ENCODE results near the gene RBM3. TPM values are rescaled to one million over a fixed set of nuclear protein-coding genes. Genes with fewer than 3 reads are reported as not detected.
"Not testable (repeated sequence)": the region's sequence is repeated elsewhere in the genome, so short reads cannot be mapped to it uniquely, and the experiment has no call there.

The RBM3 gene
- 100 to 1,000 TPM; 199 to 230 TPM for total RNA-seq

- DNase-seq (ENCODE audit: low spot score) (peak; percentile 78), ATAC-seq (ENCODE audit: insufficient number of reproducible peaks, low FRiP score, low read depth) (peak; percentile 95)
- Histone ChIP-seq H3K9me3 (no peaks in the 10 kb centered on the region), H3K36me3 (peaks cover 26% of the 10 kb centered on the region), H3K27me3 (replicated peaks; ENCODE audit: insufficient read depth) (no peaks in the 10 kb centered on the region), H3K4me3 (peak within 1 kb of the TSS; percentile 89), H3K27ac (peak within 1 kb of the TSS; percentile 99), H3K4me1 (ENCODE audit: control insufficient read depth in 1 of 2, low read depth in 2 of 2) (peaks cover 14 to 21% of the 10 kb centered on the region in 2 donors)
- TF ChIP-seq CTCF (IDR thresholded peaks at IDR 0.05), result peak; percentile 37
Observed at GRCh38 chrX:48574270-48575266, at the start of gene RBM3. TSS of gene RBM3 (plus strand) at chrX:48574484. CDS start at chrX:48575181, 697 bp downstream.

DNA sequence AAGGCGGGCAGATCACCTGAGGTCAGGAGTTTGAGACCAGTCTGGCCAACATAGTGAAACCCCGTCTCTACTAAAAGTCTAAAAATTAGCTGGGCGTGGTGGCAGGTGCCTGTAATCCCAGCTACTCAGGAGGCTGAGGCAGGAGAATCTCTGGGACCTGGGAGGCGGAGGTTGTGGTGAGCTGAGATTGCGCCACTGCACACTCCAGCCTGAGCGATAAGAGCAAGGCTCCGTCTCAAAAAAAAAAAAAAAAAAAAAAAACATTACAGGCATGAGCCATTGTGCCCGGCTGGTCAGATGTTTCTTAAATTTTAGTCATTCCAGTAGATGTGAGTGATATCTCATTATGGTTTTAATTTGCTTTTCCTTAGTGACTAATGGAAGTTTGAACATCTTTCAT, 48.4 kb upstream of the RBM3 start:
- not testable (repeated sequence) for H3K27me3 ChIP-seq (replicated peaks; ENCODE audit: insufficient read depth); H3K36me3 ChIP-seq; H3K4me1 ChIP-seq (ENCODE audit: control insufficient read depth in 1 of 2, low read depth in 2 of 2); ATAC-seq (ENCODE audit: insufficient number of reproducible peaks, low FRiP score, low read depth); H3K4me3 ChIP-seq; DNase-seq (ENCODE audit: low spot score); H3K9me3 ChIP-seq; H3K27ac ChIP-seq

- H3K4me3 ChIP-seq, result no peak overlapping the region
- no peaks in the 10 kb centered on the region for H3K9me3 ChIP-seq
- H3K4me1 ChIP-seq (ENCODE audit: control insufficient read depth in 1 of 2, low read depth in 2 of 2), result no peaks in the 10 kb centered on the region
- no peaks in the 10 kb centered on the region for H3K27me3 ChIP-seq (replicated peaks; ENCODE audit: insufficient read depth)
- no peak overlapping the region for H3K27ac ChIP-seq
- H3K36me3 ChIP-seq, result no peaks in the 10 kb centered on the region
- no peak for TF ChIP-seq CTCF (IDR thresholded peaks at IDR 0.05)
- ATAC-seq (ENCODE audit: insufficient number of reproducible peaks, low FRiP score, low read depth) (no peak), DNase-seq (ENCODE audit: low spot score) (no peak)
Observed at GRCh38 chrX:48530736-48531135, 43.5 kb upstream of the RBM3 start.

- Histone ChIP-seq H3K27me3 (replicated peaks; ENCODE audit: insufficient read depth) (no peaks in the 10 kb centered on the region), H3K4me3 (no peak overlapping the region), H3K4me1 (ENCODE audit: control insufficient read depth in 1 of 2, low read depth in 2 of 2) (no peaks in the 10 kb centered on the region), H3K27ac (peak overlapping the region in 1 of 2 donors; percentile 26), H3K36me3 (no peaks in the 10 kb centered on the region), H3K9me3 (no peaks in the 10 kb centered on the region)
- no peak for TF ChIP-seq CTCF (IDR thresholded peaks at IDR 0.05)
- DNase-seq (ENCODE audit: low spot score) (no peak), ATAC-seq (ENCODE audit: insufficient number of reproducible peaks, low FRiP score, low read depth) (no peak)
Observed at GRCh38 chrX:48531358-48531959, 42.8 kb upstream of the RBM3 start.

DNA sequence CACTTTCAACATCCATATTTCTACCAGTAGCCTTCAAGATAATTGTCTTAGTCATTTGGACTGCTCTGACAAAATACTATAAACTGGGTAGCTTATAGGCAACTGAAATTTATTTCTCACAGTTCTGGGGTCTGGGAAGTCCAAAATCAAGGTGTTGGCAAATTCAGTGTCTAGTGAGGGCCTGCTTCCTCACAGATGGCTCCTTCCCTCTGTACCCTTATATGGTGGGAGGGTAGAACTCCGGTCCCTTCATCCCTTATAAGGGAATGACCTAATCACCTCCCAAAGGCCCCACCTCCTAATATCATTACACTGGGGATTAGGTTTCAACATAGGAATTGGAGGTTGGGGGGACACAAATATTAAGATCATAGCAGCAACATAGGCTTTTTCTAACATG, 42.1 kb upstream of the RBM3 start:
- no peak overlapping the region for H3K4me3 ChIP-seq
- no peaks in the 10 kb centered on the region for H3K27me3 ChIP-seq (replicated peaks; ENCODE audit: insufficient read depth)
- DNase-seq (ENCODE audit: low spot score) (no peak), ATAC-seq (ENCODE audit: insufficient number of reproducible peaks, low FRiP score, low read depth) (no peak)
- H3K36me3 ChIP-seq, result no peaks in the 10 kb centered on the region
- peak overlapping the region in 1 of 2 donors; percentile 26 for H3K27ac ChIP-seq
- H3K4me1 ChIP-seq (ENCODE audit: control insufficient read depth in 1 of 2, low read depth in 2 of 2), result no peaks in the 10 kb centered on the region
- TF ChIP-seq CTCF (IDR thresholded peaks at IDR 0.05), result no peak
- H3K9me3 ChIP-seq, result no peaks in the 10 kb centered on the region

Measured in thoracic aorta (tissue), 2 donors.